Naive thymus-derived CD8-positive, alpha-beta T cell (primary cell): ENCODE results near the gene CMSS1. TPM values are rescaled to one million over a fixed set of nuclear protein-coding genes. Genes with fewer than 3 reads are reported as not detected.
"Not testable (repeated sequence)": the region's sequence is repeated elsewhere in the genome, so short reads cannot be mapped to it uniquely, and the experiment has no call there.

Source experiments
- ATAC-seq, 2 donors: fragments of 150-1000 bp; cut with Tn5 transposase in 1 of 2; sonication (Bioruptor Pico), chemical (Tn5 transposase) in 1 of 2; 1 replicate in 1 of 2; 2 replicates in 1 of 2; pipeline ENCODE4 v1.10.0; 2021; ENCODE audit warnings: mild to moderate bottlenecking in 2 of 2, moderate library complexity in 2 of 2
- POLR2A ChIA-PET: fragments of 350-600 bp; sonication (Branson Sonifier 250); formaldehyde crosslinking; loops from one replicate; lab custom pipeline; 2021; ENCODE audit warnings: antibody characterized with exemption; lab: Charles Lee
- DNase-seq, 10 donors: peaks; one replicate each; pipeline versions ENCODE4 v3.0.0 to v3.0.0-alpha.2; 2020 to 2022
- H3K27ac Mint-ChIP-seq, 10 donors: one replicate each; pipeline ENCODE4 v1.8.0; 2020 to 2022; ENCODE audit warnings: mild to moderate bottlenecking in 10 of 10, mixed read lengths in 10 of 10, moderate library complexity in 4 of 10, inconsistent platforms in 1 of 10
- H3K27me3 Mint-ChIP-seq, 5 donors: one replicate each; pipeline ENCODE4 v1.8.0; 2021 to 2022; ENCODE audit warnings: mixed read lengths in 5 of 5
- H3K36me3 Mint-ChIP-seq, 3 donors: one replicate each; pipeline ENCODE4 v1.8.0; 2020 to 2022; ENCODE audit warnings: mixed read lengths in 3 of 3, mild to moderate bottlenecking in 2 of 3, inconsistent platforms in 1 of 3
- H3K4me1 Mint-ChIP-seq, 4 donors: one replicate each; pipeline ENCODE4 v1.8.0; 2021 to 2022; ENCODE audit warnings: mixed read lengths in 4 of 4
- H3K4me3 Mint-ChIP-seq, 10 donors: one replicate each; pipeline ENCODE4 v1.8.0; 2020 to 2022; ENCODE audit warnings: mild to moderate bottlenecking in 10 of 10, mixed read lengths in 10 of 10, moderate library complexity in 6 of 10, inconsistent platforms in 1 of 10
- H3K9me3 Mint-ChIP-seq, 9 donors: one replicate each; pipeline ENCODE4 v1.8.0; 2020 to 2022; ENCODE audit warnings: mixed read lengths in 9 of 9, mild to moderate bottlenecking in 3 of 9, inconsistent platforms in 1 of 9, moderate library complexity in 1 of 9
- microRNA-seq: library from miRNA; unstranded; fragments of <30 nt; microRNA quantifications from one replicate; pipeline ENCODE4 v1.2.0, GENCODE V29; 2022; ENCODE audit warnings: borderline microRNAs expressed
- polyA plus RNA-seq, 3 donors: library from polyadenylated mRNA; unstranded; fragments of 300-500 nt; fragmentation: Illumina TruSeq; gene quantifications; one replicate each; pipeline ENCODE4 v1.2.3, GENCODE V29; 2021
- total RNA-seq, 8 experiments: library from RNA in 2 of 8; stranded (reverse) in 2 of 8; gene quantifications; one replicate each; pipeline ENCODE4 v1.2.3 and lab custom pipeline; 2021 to 2026

The CMSS1 gene
- total and polyA plus RNA-seq, 5 experiments from 2014 or later: 18.9 to 32.4 (median 29.7) TPM

DNA sequence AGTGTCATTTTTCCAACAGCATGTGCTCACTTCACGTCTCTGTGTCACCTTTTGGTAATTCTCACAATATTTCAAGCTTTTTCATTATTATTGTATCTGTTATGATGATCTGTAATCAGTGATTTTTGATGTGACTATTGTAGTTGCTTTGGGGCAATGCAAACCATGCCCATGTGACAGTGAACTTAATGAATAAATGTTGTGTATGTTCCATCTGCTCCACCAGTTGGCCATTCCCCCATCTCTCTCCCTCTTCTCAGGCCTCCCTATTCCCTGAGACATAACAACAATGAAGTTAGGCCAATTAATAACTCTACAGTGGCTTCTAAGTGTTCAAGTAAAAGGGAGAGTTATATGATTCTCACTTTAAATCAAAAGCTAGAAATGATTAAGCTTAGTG, 410.6 kb downstream of the CMSS1 start:
- peaks cover 0 to 5% (median 0%) of the 10 kb centered on the region in 4 donors for H3K4me1 Mint-ChIP-seq
- POLR2A ChIA-PET: no interaction called here
- H3K36me3 Mint-ChIP-seq: no peaks in the 10 kb centered on the region
- H3K4me3 Mint-ChIP-seq: no peak overlapping the region
- H3K9me3 Mint-ChIP-seq: no peaks in the 10 kb centered on the region
- no peak overlapping the region for H3K27ac Mint-ChIP-seq
- ATAC-seq: no peak
- peaks cover 0 to 4% (median 1%) of the 10 kb centered on the region in 5 donors for H3K27me3 Mint-ChIP-seq
- no peak for DNase-seq

DNA sequence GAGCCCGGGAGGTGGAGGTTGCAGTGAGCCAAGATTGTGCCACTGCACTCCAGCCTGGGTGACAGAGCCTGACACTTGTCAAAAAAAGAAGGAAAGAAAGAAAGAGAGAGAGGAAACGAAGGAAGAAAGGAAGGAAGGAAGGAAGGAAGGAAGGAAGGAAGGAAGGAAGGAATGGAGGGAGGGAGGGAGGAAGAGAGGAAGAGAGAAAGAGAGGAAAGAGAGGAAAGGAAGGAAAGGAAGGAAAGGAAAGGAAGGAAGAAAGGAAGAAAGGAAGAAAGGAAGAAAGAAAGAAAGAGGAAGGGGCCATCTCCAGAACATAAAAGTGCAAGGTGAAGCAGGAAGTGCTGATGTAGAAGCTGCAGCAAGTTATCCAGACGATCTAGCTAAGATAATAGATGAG, 411.5 kb downstream of the CMSS1 start:
- H3K4me3 Mint-ChIP-seq, H3K36me3 Mint-ChIP-seq, H3K27me3 Mint-ChIP-seq, DNase-seq, POLR2A ChIA-PET, H3K27ac Mint-ChIP-seq, H3K4me1 Mint-ChIP-seq, ATAC-seq, H3K9me3 Mint-ChIP-seq: not testable (repeated sequence)

- Mint-ChIP-seq H3K4me1 (peaks cover 0 to 5% (median 0%) of the 10 kb centered on the region in 4 donors), H3K36me3 (no peaks in the 10 kb centered on the region), H3K27ac (no peak overlapping the region), H3K9me3 (no peaks in the 10 kb centered on the region), H3K4me3 (no peak overlapping the region), H3K27me3 (peaks cover 0 to 4% (median 1%) of the 10 kb centered on the region in 5 donors)
- no peak for DNase-seq
- ATAC-seq: no peak
- POLR2A ChIA-PET: no interaction called here
These were observed 413.0 kb downstream of the CMSS1 start for GRCh38 chr3:100230710-100231109.

Small RNA genes within 50 kb of the gene (microRNA-seq; reads per million reads assigned to microRNA genes)
- gene MIR3921: not detected

Other genes starting within 250 kb of the CMSS1 start
- gene COL8A1, start 179.3 kb upstream of the CMSS1 start, total RNA-seq: under 1 TPM in 1 of 2 experiments, not detected in 1; 0.21 TPM
- gene COL8A1, start 179.3 kb upstream of the CMSS1 start, polyA plus RNA-seq: not detected